ENCODE results near the gene RBFOX1. TPM values are rescaled to one million over a fixed set of nuclear protein-coding genes. Genes with fewer than 3 reads are reported as not detected.

The RBFOX1 gene
- total RNA-seq, 1 experiment from 2014 or later = not detected

GRCh38 chr16:7355758-7356157 is 23.1 kb downstream of the RBFOX1 start:
- no peak overlapping the region for H3K9ac ChIP-seq (ENCODE audit: low read length)
- intact Hi-C loops (cut with micrococcal nuclease) = no loop called here
- no peaks in the 10 kb centered on the region for H3K9me2 ChIP-seq (ENCODE audit: insufficient read depth)
- TF ChIP-seq SRF (IDR thresholded peaks at IDR 0.05; ENCODE audit: low read depth) (no peak), ATF3 (IDR thresholded peaks at IDR 0.05) (no peak), ZBTB33 (IDR thresholded peaks at IDR 0.05; ENCODE audit: extremely low read depth, insufficient replicate concordance, low read length) (no peak), REST (IDR thresholded peaks at IDR 0.05; ENCODE audit: low read depth) (no peak), POLR2AphosphoS5 (IDR thresholded peaks at IDR 0.05; ENCODE audit: low read depth, low read length) (no peak), CBX3 (IDR thresholded peaks at IDR 0.05; ENCODE audit: low read depth) (no peak), EZH2phosphoT487 (IDR thresholded peaks at IDR 0.05; ENCODE audit: borderline replicate concordance) (no peak), EGR1 (IDR thresholded peaks at IDR 0.05; ENCODE audit: low read depth) (no peak), ELF1 (IDR thresholded peaks at IDR 0.05; ENCODE audit: borderline replicate concordance, low read depth) (no peak), SIN3A (IDR thresholded peaks at IDR 0.05; ENCODE audit: low read depth) (no peak), ZNF274 (IDR thresholded peaks at IDR 0.05; ENCODE audit: low read depth, low read length) (no peak), JUND (IDR thresholded peaks at IDR 0.05) (no peak), CTCF (IDR thresholded peaks at IDR 0.05 in 2 of 3, conservative IDR thresholded peaks at IDR 0.05 in 1 of 3; ENCODE audit: borderline replicate concordance in 1 of 3, insufficient read depth in 1 of 3, low read depth in 2 of 3, low read length in 2 of 3) (no peak), CEBPB (IDR thresholded peaks at IDR 0.05; ENCODE audit: low read depth) (no peak), YY1 (IDR thresholded peaks at IDR 0.05; ENCODE audit: extremely low read depth, insufficient replicate concordance, low read depth, low read length) (no peak), MAX (IDR thresholded peaks at IDR 0.05) (no peak), POLR2A (IDR thresholded peaks at IDR 0.05; ENCODE audit: borderline replicate concordance, extremely low read depth, insufficient read depth, insufficient read length) (no peak)
- DNase-seq (ENCODE audit: low read depth, low spot score) (no peak), ATAC-seq (no peak)
- H3K27ac ChIP-seq (ENCODE audit: low read depth, low read length) = no peak overlapping the region
- H3K4me1 ChIP-seq (ENCODE audit: control insufficient read depth in 1 of 2, insufficient read depth in 2 of 2, low read length in 2 of 2) = no peaks in the 10 kb centered on the region
- H3K36me3 ChIP-seq (ENCODE audit: control insufficient read depth in 1 of 2, insufficient read depth in 2 of 2, low read length in 2 of 2) = no peaks in the 10 kb centered on the region
- BruUV-seq (replicated peaks) = no TSS peak
- no peaks in the 10 kb centered on the region for H4K20me1 ChIP-seq (ENCODE audit: insufficient read depth)
- H3K4me3 ChIP-seq (replicated peaks in 1 of 2; ENCODE audit: low read depth in 1 of 2, low read length in 2 of 2) = no peak overlapping the region
- no peaks in the 10 kb centered on the region for H3K79me2 ChIP-seq (ENCODE audit: insufficient read depth, low read length)
- H3K9me3 ChIP-seq (ENCODE audit: control insufficient read depth in 1 of 2, insufficient read depth in 1 of 2, low read depth in 1 of 2, low read length in 2 of 2) = peaks cover 14 to 17% of the 10 kb centered on the region in 2 experiments; a peak in 2 of 4 replicates
- RAD21 ChIA-PET (ENCODE audit: low non-redundant PET in 1 of 2, low total read pairs in 2 of 2, uncharacterized antibody in 2 of 2, unreplicated experiment in 2 of 2) = no interaction called here
- no peak overlapping the region for H2AFZ ChIP-seq (ENCODE audit: low read depth, low read length, poor library complexity, severe bottlenecking)
- H3K27me3 ChIP-seq (ENCODE audit: insufficient read depth, low read length) = no peaks in the 10 kb centered on the region
- POLR2A ChIA-PET = no interaction called here
- H3K4me2 ChIP-seq (ENCODE audit: low read length) = no peak overlapping the region
- CTCF ChIA-PET = no interaction called here
